HL-60/S4 treated with retinoic acid at 250 ng/mL for 4 days and 3 days (cell line): ENCODE measurements around the gene TMEM138.

Experiments
- in situ Hi-C: fragments of 300-500 bp; cut with MboI; formaldehyde crosslinking; loops from 2 replicates; pipeline ENCODE4 v1.7.0; 2022; ENCODE audit warnings: low sequenced_read_pairs

Gene TMEM138

DNA sequence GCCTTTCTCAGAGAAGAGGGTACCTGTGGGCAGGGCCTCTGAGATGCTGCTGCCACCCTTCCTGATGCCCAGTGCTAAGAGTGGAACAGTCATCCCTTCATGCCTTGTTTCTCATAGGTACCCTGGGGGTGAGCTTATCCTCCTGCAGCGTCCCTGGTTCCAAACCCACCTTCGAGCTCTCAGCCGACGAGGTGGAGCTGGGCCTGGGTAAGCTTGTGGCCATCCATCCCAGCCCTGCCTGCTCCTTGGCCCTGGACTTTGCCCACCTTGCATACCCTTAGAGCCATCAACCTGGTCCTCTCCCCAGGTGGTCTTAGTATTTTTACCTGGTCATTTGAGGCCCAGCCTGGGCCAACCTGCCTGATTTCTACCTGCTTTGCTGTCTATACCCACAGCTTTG is 20.5 kb upstream of the TMEM138 start:
- in situ Hi-C loops, result no loop called here

DNA sequence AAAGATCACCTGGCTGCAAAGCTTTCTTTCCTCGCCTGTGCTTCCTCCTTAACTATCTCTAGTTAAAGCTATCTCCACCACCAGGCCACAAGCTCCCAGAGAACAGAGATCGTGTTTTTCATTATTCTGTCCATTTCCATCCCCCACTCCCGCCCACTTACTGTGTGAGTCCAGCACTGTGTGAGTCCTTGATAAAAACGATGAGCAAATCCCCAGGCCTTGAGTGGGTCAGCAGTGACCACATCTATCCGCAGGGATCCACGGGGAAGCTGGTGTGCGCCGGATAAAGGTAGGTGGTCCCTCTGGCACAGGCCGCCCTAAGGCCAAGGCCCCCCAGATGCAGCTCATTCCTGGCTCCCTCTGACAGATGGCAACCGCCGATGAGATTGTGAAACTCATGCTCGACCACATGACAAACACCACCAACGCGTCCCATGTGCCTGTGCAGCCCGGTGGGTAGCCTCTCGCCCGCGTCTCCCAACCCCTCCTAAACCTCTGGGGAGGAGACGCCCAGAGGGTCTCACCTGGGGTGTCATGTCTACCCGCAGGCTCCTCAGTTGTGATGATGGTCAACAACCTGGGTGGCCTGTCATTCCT is 19.9 kb upstream of the TMEM138 start:
- in situ Hi-C loops, result no loop called here

DNA sequence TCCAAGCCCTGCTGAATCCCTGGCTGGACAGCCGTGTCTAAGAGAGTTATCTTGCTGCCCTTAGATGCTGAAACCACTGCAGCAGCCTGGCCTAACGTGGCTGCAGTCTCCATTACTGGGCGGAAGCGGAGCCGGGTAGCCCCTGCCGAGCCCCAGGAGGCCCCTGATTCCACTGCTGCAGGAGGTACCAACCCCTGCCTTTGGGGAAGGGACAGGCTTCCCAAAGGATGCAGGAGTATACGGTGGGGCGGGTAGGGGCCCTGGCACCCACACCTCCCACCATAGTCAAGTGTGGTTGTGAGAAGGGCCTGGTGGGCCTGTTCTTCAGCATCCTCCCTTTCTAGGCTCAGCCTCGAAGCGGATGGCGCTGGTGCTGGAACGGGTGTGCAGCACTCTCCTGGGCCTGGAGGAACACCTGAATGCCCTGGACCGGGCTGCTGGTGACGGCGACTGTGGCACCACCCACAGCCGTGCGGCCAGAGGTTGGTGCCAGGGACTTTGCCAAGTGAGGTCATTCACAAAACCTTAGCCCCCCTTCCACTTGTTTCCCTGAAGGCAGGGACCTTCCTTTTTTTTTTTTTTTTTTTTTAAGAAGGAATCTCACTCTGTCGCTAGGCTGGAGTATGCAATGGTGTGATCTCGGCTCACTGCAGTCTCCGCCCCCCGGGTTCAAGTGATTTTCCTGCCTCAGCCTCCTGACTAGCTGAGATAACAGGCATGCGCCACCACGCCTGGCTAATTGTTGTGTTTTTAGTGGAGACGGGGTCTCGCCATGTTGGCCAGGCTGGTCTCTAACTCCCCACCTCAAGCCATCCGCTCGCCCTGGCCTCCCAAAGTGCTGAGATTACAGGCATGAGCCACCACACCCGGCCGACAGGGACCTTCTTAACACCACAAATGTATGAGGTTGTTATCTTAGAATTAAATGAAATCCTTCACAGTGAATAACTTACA is 18.1 kb upstream of the TMEM138 start:
- in situ Hi-C loops, result no loop called here

DNA sequence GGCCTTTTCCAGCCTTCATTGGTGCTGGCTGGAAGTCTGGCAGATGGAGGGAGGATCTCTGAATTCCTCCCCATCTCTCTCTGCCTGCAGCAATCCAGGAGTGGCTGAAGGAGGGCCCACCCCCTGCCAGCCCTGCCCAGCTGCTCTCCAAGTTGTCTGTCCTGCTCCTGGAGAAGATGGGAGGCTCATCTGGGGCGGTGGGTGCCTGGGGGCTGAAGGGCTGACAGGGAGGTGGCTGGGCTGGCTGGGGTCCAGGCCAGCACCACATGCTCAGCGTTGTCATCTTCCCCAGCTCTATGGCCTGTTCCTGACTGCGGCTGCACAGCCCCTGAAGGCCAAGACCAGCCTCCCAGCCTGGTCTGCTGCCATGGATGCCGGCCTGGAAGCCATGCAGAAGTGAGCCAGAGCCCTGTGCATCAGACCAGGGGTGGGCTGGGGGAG is 17.0 kb upstream of the TMEM138 start:
- in situ Hi-C loops, result no loop called here

DNA sequence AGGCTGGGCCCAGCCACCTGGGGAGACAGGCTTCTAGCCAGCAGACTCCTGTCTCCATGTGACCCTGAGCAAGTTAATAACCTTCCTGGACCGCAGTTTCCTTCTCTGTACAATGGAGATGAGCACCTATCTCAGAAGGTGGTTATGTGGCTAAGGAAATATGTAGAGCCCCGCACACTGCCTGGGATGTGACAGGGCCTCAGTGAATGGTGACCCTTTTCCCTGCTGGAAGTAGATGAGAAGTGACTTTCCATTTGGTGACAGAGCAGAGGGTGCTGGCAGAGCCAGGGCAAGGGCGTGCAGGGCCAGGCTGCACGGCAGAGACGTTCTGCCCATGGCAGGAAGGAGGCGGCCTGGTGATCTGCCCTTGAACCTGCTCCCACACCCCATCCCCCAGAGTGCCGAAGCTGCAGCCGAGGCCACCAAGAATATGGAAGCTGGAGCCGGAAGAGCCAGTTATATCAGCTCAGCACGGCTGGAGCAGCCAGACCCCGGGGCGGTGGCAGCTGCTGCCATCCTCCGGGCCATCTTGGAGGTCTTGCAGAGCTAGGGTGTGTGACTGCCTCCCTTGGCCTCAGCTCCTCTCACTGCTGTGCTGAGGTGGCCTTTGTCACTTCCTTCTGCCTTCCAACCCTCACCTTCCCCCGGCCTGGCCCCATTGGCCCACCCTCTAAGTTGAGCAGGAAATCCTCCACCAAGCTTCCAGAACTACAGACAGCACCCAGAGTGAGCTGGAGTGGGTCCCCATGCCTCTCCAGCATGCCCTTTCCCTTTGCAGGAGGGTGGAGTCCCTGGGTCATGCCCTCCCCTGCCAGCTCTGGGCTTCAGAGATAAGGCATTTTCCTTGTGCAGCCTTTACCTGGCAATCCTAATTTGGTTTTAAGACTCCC is 16.0 kb upstream of the TMEM138 start:
- in situ Hi-C loops, result no loop called here

DNA sequence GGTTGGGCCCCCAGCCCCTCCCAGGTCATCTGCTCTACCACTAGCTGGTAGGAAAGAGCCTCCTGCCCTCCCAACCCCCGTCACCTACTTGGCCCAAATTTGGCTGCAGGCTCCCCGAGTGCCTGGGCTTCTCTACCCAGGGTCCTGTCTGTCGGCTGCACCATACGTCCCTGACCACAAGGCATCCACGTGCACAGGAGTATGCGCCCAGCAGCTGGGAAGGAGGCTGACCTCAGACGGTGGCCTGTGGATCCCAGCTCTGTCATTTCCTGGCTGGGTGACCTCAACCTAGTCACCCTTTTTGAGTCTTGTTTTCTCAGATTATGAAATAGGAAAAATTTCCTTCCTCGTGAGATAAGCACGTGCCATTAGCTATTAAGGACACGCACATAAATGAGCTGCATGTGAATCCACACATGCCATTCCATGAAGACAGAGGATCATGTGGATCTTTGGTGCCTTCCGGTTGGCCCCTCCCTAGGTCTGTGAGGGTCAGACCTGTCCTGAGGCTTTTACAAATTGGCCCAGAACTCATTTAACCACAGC is 14.2 kb upstream of the TMEM138 start:
- in situ Hi-C loops, result no loop called here

DNA sequence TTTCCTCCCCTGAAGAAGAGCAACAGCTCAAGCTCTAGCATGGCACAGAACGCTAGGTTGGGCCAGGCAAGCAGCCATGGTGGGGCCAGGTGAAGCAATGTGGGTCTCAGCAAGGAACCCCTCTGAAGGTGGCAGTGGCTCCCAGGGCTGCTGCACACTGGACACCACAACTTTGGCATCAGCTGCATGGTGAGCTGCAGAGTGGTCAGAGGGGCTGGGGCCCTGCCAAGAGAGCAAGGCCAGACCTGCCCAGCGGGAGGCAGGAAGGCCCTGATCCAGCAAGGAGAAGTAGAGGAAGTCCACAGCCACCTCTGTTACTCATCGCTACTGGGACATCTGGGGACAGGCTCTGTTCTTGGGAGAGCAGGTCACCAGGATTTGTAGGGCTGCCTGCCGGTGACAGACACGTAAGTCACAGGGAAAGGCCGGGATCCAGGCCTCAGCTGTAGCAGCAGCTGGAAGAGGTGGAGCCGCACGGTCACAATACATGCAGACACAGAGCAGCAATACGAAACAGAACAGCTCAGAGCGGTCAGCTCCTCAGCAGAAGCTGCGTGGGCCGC is 12.9 kb upstream of the TMEM138 start:
- in situ Hi-C loops, result no loop called here

DNA sequence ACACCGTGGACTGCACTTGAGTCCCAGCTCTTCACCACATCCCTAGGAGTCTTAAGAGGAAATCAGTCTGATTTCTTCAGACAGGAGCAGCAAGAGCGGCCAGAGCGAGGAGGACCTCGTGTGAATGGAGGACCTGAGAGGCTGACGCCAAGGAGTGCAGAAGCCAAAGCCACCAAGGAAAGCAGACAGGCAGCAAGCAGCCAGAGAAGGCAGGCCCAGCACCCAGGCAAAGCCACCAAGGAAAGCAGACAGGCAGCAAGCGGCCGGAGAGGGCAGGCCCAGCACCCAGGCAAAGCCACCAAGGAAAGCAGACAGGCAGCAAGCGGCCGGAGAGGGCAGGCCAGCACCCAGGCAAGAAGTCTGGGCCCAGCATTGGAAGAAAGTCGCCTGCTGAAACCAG is 12.3 kb upstream of the TMEM138 start:
- in situ Hi-C loops, result no loop called here

DNA sequence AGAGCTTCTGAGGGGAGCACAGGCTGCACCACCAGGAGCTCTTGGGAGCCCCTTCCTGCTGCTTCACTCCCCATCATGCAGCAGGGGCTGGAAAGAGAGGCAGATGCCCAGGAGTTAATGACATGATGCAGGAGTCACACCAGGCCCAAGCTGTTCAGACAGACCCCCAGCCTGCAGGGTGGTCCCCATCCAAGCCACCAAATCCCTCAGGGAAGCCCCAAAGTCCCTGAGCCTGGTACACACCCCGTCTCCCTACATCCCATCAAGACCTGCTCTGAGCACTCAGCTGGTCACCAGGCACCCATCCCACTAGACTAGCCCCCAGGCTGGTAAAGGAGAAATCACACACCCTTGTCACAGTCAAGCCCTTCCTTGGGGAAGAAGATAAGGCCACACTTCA is 11.8 kb upstream of the TMEM138 start:
- in situ Hi-C loops, result no loop called here

DNA sequence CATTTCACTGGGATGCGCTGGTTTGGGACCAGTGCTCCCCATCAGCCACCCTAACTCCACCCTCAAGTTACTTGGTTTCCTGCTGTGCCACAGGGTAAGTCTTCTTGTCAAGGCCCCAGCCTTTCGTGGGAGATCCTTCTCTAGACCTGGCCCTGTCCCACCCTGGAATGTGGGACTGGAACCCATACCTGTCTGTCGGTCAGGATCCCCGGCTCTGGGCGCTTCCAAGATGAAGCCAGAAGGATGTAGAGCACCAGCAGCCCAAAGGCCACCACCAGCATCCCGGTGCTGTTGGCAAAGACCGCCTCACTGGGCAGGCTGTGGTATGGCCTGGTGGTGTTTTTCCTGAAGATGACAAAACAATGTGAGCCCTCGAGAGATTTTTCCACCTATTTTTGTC is 11.4 kb upstream of the TMEM138 start:
- in situ Hi-C loops, result no loop called here

DNA sequence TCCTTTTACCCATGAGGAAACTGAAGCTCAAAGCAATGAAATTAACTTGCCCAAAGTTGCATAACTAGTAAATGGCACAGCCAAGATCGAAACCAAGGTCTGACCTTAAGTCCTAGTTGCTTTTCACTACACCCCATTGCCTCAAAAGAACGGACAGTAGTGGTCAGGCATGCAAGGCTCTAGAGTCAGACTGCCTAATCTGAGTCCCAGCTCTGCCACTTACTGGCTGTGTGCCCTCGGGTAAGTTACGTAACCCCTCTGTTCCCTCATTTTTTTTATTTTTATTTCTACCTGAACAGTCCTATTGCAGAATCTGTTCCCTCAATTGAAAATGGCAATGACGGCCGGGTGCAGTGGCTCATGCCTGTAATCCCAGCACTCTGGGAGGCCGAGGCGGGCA is 10.1 kb upstream of the TMEM138 start:
- in situ Hi-C loops, result no loop called here

DNA sequence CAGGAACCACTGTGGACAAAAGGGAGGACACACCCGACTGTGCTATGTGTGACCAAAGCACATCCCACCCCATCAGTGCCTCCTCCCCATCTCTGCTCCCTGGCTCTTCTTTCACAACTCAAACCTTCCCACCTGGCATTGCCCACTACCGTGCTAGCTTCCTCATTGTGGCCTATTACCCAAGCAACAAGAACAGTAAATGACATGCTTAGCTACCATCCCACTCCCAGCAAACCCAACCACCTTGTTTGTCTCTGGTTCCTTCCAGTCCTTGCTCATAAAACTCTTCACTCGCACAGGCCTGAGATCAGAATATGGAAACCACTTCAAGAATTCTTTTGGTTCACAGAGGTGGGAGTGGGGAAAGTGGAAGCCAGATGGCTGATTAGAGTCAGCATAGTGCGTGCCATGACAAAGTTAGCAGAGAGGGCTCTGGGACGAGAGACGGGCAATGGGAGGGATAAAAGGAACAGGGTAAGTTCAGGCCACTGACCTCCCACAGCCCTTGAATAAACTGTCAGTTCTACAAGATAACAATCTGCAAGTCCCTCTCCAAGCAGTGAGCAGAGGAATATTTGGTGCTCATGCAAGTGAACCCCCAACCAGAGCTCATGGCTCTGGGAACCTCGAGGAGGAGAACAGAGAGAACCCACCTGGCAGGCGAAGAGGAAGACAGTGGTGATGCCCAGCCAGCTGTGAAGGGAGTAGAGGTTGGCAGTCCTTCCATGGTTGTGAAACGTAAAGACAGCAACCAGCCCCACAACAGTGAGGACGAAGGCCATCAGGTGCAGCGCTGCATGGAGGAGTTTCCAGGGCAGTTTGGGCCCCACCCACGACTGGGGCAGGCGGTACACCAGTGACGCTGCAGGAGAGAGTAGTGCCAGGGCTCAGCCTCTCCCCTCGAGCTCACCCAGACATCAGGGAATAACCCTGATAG is 8.8 kb upstream of the TMEM138 start:
- in situ Hi-C loops, result no loop called here

DNA sequence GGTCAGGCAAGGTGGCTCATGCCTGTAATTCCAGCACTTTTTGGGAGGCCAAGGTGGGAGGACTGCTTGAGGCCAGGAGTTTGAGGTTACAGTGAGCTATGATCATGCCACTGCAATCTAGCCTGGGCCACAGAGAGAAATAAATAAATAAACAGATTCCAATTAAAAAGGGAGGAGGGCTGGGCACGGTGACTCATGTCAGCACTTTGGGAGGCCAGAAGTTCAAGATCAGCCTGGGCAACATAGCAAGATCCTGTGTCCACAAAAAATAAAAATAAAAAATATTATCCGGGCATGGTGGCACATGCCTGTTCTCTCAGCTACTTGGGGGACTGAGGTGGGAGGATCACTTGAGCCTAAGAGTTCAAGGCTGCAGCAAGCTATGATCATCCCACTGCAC is 8.0 kb upstream of the TMEM138 start:
- in situ Hi-C loops, result no loop called here

DNA sequence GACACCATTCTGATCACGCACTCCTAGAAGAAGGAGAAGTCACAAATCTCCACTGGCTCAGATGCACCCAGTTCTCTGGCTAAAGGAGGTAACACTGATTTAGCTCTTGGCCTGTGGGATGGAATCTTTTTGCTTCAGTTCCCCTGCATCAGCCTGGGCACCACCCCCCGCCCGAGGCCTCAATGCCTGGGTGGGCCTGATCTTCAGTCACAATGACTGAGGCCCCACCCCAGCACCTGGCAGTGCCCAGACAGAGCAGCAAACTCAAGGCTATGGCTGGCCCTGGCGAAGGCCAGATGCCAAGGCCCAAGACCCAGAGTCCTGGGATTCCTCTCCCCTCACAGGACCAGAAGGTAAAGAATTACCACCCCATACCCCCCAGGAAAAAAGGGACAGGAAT is 5.5 kb upstream of the TMEM138 start:
- in situ Hi-C loops, result no loop called here

DNA sequence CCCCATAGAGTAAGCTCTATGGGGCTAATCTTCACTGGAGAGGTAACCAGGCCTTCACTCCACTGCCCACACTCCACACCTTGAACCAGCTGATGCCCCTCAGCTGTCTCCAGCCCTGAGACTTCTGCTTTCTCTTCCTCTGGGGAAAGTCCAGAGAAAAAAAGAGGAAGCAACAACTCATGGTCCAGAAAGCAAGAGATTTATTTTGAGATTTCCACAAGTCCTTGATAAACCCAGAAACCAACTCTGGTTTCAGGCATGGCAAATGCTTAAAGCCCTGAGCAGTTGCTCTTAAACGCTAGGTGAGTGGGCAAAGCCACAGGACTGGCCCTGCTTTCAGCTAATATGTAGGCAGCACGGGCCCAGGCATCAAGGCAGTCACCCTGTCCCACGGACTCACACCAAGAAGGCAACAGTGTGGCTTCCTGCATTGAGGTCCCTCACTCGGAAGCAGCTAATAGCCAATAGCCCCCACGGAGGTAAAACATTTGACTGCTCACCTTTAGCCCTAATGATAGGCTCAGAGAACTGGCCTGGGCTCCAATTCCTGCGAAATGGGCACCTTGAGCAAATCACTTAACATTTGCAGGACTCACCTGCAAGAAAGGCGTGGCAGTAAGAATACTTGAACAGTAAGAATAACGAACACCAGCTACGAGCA is 4.8 kb upstream of the TMEM138 start:
- in situ Hi-C loops, result no loop called here

DNA sequence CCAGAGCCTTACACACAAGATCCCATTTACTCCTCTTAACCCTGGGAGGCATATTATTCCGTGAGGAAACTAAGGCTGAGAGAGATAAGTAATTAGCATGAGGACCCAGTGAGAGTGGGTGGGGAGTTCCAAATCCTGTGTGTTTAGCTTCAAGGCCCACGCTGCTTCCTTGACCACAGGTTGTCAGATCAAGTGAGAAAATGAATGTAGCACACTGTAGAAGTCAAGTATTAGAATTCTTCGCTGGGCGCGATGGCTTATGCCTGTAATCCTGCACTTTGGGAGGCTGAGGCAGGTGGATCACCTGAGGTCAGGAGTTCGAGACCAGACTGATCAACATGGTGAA is 4.3 kb upstream of the TMEM138 start:
- in situ Hi-C loops, result no loop called here

DNA sequence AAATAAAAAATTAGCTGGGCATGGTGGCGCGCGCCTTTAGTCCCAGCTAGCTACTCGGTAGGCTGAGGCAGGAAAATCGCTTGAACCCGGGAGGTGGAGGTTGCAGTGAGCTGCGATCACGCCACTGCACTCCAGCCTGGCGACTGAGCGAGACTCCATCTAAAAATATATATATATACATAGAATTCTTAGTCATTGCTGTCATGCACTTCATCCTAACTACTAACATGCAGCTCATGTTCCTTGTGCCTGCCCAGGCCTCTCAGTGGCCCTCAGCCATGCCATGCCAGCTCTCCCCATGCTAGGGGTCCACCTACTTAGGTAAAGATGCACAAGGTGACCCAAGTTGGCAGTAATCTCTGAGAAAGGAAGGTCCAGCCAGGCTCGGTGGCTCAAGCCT is 3.6 kb upstream of the TMEM138 start:
- in situ Hi-C loops, result no loop called here

DNA sequence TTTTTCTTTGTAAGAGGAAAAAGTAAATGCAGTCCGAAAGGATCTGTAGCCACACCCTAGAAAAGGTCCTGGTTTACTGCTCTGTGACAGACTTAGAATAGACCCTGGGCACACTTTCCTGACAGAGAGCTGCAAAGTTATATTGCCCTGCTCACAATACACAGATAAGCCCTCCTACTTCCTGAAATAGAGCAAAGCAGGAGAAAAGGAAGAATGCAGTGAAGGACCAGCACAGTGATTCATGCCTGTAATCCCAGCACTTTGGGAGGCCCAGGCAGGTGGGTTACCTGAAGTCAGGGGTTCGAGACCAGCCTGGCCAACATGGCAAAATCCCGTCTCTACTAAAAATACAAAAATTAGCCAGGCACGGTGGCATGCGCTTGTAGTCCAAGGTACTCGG is 2.7 kb upstream of the TMEM138 start:
- in situ Hi-C loops, result no loop called here

DNA sequence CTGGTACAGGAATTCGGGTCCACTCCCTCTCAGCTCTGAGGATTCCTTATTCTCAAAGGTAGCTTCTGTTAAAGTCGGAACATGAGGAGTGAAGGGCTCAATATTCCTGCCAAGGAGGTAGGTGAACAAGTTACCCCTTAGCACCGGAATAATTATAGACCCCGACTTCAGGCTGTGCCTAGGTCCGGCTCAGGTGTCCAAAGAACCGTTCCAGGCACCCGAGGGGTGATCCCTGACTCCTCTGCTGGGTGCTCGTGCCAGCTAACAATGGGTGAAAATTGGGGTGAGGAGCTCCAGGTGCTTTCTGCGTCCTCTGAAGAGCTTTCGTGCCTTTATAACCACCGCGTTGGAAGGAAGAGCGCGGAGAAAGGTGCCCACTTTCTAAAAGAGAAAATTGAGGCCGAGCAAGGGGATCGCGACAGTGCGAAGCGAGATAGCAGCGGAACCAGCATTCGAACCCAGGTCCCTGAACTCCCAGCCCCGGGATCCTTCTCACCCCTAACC is 885 bp upstream of the TMEM138 start:
- in situ Hi-C loops, result no loop called here
